NK-92 (cell line): ENCODE measurements around the gene RHOBTB3.
"Not testable (repeated sequence)": the region's sequence is repeated elsewhere in the genome, so short reads cannot be mapped to it uniquely, and the experiment has no call there.

ENCODE experiments used
- DNase-seq: peaks from one replicate; lab custom pipeline; 2025; ENCODE audit not compliant: unreplicated experiment; lab: John Stamatoyannopoulos, UW

Gene RHOBTB3

DNA sequence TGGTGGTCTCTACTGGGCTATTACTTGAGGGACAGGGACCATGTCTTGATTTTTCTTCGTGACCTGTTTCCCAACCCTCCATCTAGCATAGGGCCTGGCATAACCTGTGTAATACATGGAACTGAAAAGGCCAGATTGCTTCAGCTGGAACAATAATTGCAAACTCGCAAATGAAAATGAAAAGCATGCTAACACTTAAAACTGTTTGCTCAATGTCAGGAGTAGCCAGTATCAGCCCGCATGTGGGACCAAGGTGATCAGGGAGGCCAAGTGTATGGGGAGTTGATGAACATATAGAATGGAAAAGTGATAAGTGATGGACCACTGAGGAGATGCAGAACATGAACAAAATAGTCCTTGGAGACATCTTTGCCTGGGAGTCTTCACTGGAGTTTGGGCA lies 66.2 kb downstream of the RHOBTB3 start:
- DNase-seq: no peak

GRCh38 chr5:95798048-95798447 lies 66.9 kb downstream of the RHOBTB3 start:
- no peak for DNase-seq

- no peak for DNase-seq
These were observed 67.4 kb downstream of the RHOBTB3 start for GRCh38 chr5:95798545-95798944.

- DNase-seq: no peak
These were observed 68.2 kb downstream of the RHOBTB3 start for GRCh38 chr5:95799191-95799835.

DNA sequence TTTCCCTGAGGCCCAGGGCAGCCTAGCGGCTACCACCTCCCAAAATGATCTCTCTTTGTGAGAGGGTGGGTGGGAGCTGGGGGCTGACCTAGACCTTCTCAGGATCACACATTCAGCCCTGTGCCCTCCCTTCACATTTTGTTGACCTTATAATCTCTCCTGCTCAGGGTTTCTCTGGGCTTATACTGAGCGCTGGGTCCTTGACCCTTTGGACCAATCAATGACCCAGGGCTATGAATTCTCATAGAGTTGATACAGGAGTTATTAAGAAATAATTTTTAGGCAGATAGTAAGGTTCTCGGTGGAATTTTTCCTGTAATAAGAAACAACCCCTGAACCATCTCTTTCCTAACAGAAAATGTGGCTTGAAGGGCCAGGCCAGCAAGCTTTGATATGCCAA lies 69.4 kb downstream of the RHOBTB3 start:
- DNase-seq: no peak

GRCh38 chr5:95801532-95801931 lies 70.4 kb downstream of the RHOBTB3 start:
- DNase-seq: no peak

DNA sequence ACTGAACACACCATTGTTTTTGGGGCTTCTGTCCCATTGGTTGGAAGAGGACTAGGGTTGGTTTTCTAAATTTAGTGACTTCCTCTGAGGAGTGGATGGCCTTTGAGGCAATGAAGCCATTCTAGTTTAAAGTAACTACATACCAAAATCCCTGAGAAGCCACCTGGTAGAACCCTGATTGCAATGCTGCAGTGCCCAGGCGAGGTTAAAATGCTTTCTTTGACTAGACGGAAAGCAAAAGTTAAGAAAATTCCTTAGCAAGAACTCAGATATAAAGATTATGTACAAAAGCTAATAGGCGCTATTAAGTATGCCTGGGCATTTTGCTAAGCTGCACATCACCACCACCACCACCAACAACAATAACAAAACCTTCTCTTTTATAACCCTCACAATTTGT lies 70.8 kb downstream of the RHOBTB3 start:
- DNase-seq: no peak

- DNase-seq: no peak
These were observed 72.4 kb downstream of the RHOBTB3 start for GRCh38 chr5:95803271-95804148.

GRCh38 chr5:95804736-95805539 lies 73.8 kb downstream of the RHOBTB3 start:
- no peak for DNase-seq

GRCh38 chr5:95806687-95807086 lies 75.6 kb downstream of the RHOBTB3 start:
- DNase-seq: no peak

- no peak for DNase-seq
These were observed 77.0 kb downstream of the RHOBTB3 start for GRCh38 chr5:95808013-95808685.

GRCh38 chr5:95808686-95809413 lies 77.7 kb downstream of the RHOBTB3 start:
- DNase-seq: no peak

DNA sequence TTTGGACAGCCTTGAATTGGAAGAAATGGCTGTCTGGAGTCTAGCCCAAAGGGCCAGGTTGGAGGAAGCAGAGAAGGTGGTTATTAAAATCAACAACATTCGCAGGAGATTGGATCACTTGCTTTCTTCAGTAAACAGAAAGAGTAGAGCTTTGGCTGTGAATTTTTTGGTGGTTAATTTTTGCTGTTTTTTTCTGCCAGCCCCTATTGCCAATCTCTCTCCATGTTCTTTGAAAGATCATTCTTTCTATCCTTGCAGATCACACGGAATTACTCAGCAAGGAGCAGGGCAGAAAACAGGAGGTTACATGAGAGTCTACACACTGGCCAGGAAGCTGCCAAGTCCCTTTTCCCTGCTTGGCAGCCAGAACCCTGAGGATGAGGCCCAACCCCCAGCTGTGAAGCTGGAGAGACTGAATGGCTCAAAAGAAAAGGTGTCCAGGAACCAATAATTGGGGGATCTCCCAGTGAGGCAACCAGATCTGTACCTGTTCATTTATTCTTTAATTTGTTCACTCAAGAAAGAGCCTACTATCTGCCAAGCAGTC lies 78.4 kb downstream of the RHOBTB3 start:
- no peak for DNase-seq

- no peak for DNase-seq
These were observed 79.4 kb downstream of the RHOBTB3 start for GRCh38 chr5:95810305-95811125.

DNA sequence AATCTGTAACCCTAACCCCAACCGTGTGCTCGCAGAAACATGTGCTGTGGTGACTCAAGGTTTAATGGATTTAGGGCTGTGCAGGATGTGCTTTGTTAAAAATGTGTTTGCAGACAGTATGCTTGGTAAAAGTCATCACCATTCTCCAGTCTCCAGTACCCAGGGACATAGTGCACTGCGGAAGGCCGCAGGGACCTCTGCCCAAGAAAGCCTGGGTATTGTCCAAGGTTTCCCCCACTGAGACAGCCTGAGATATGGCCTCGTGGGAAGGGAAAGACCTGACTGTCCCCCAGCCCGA lies 79.9 kb downstream of the RHOBTB3 start:
- not testable (repeated sequence) for DNase-seq

GRCh38 chr5:95811461-95812073 lies 80.4 kb downstream of the RHOBTB3 start:
- DNase-seq: not testable (repeated sequence)

DNA sequence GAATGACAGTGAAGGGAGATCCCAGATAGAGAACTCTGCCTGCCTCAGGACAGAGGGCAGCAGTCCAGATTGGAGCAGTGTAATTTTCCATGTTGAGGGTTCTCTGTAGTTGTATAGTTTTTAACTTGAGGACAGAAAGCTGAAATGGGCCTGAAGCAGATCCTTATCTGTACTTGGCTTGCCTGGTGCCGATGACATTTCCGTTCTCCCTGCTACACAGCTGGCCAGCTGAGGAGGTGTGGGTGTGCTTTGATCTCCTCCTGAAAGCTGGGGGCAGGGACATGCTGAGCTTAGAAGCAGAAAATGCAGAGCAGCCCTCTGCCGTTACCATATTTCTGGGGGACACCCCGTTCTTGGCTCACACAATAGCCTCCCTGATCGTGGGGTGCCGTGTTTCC lies 80.9 kb downstream of the RHOBTB3 start:
- no peak for DNase-seq

DNA sequence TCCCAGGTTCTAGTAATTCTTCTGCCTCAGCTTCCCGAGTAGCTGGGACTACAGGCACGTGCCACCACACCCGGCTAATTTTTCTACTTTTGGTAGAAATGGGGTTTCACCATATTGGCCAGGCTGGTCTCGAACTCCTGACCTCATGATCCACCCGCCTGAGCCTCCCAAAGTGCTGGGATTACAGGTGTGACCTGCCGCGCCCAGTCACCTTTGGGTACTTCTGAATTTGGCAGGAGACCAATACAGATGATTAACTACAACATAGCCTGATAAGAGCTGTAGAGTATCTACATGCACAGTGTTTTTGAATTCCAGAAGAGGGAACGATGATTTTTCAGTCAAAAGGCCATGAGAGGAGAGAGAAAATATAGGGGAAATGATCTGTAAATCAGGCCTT lies 81.9 kb downstream of the RHOBTB3 start:
- DNase-seq: not testable (repeated sequence)

DNA sequence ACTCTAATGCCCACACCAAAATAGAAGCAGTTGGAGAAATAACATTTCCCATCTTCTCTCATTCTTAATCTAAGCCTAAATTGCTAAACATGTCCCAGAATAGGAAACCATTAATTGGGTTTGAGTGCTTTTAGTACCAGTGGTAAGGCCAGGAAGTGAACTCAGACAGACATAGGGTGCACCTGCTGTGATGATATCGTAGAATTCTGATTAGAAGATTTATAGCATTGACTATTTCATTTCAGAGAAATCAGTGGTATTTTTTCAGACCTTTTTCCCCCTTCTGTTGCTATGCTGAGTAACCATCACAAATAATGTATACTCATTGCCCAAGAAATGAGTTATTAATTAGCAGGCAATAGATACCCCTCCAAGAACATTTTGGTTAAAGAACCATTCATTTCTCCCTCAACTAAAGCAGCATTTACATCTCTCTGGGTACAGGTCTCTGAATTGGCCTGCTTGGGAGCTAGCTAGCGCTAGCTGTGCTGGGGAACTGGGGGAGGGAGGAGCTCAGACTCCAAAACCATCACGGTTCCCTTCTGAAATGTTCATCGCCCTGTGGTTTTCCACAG lies 84.1 kb downstream of the RHOBTB3 start:
- no peak for DNase-seq
